GM20000 (cell line): ENCODE results near the gene SH3BP5.
A peak's percentile ranks its signal among the peaks of the same experiment; 100 is the strongest.

Source experiments
- DNase-seq: peaks from one replicate; pipeline ENCODE4 v3.0.0; 2012; ENCODE audit warnings: low spot score
- CTCF ChIP-seq: IDR thresholded peaks from 2 replicates; pipeline ENCODE4 v1.5.1; 2012; ENCODE audit warnings: mild to moderate bottlenecking, control low read depth; ENCODE audit errors: extremely low read depth, missing control alignments

The SH3BP5 gene

GRCh38 chr3:15332405-15333098 is at the start of gene SH3BP5:
TSS of gene SH3BP5 (minus strand) at chr3:15332586. CDS start at chr3:15332408, 178 bp downstream.
- peak; percentile 91 for DNase-seq
- TF ChIP-seq CTCF, result peak; percentile 52

- no peak for TF ChIP-seq CTCF
- no peak for DNase-seq
These were observed 48.8 kb upstream of the SH3BP5 start for GRCh38 chr3:15380980-15381890.

- peak; percentile 74 for DNase-seq
- peak; percentile 65 for TF ChIP-seq CTCF
These were observed 45.8 kb upstream of the SH3BP5 start for GRCh38 chr3:15377961-15378791.

GRCh38 chr3:15375461-15376000 is 43.1 kb upstream of the SH3BP5 start:
- DNase-seq, result no peak
- no peak for TF ChIP-seq CTCF

GRCh38 chr3:15372918-15373317 is 40.5 kb upstream of the SH3BP5 start:
- TF ChIP-seq CTCF, result no peak
- DNase-seq, result no peak

- no peak for TF ChIP-seq CTCF
- DNase-seq, result no peak
These were observed 36.3 kb upstream of the SH3BP5 start for GRCh38 chr3:15368561-15369135.
